ENCODE data around the gene CUX1. TPM values are rescaled to one million over a fixed set of nuclear protein-coding genes. Genes with fewer than 3 reads are reported as not detected.

Gene CUX1
- total and polyA plus RNA-seq, 4 donors: 40.5 to 138 (median 69.1) TPM

DNA sequence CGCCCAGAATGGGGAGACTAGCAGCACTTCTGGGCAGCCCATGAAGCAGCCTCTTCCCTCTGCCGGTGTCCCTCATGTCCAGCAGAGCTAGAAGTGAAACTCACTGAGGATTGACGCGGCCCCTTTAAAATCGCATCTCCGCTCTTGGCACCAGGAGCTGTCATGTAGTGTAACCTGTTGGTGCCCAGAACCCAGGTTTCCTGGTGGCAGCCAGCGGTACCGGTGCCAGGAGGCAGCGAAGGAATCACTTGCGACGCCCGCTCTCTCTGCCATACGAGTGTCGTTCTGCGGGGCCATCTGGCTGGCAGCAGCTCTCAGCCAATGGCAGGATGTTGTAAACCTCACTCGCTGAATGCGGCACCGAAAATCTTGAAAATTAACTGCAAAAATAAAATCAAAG, 82.7 kb downstream of the CUX1 start:
- Histone ChIP-seq H3K27me3 (ENCODE audit: control insufficient read depth in 3 of 3, insufficient read depth in 3 of 3, low read length in 2 of 3) (no peaks in the 10 kb centered on the region), H3K4me1 (ENCODE audit: control insufficient read depth in 5 of 5, insufficient read depth in 5 of 5, low read length in 5 of 5) (peaks cover 5 to 24% (median 9%) of the 10 kb centered on the region in 5 donors), H3K9me3 (ENCODE audit: control insufficient read depth in 4 of 4, insufficient read depth in 3 of 4, low read length in 3 of 4) (no peaks in the 10 kb centered on the region), H3K4me3 (no peak overlapping the region), H3K27ac (ENCODE audit: low read depth in 1 of 2, low read length in 1 of 2) (peak overlapping the region in 1 of 2 donors; percentile 21), H3K9ac (ENCODE audit: insufficient read depth in 1 of 2, low read length in 2 of 2) (no peak overlapping the region), H3K36me3 (ENCODE audit: control insufficient read depth in 4 of 4, insufficient read depth in 4 of 4, low read length in 4 of 4) (no peaks in the 10 kb centered on the region)
- no peak for ATAC-seq (ENCODE audit: insufficient read depth, low FRiP score)
- TF ChIP-seq, protein P1, sequence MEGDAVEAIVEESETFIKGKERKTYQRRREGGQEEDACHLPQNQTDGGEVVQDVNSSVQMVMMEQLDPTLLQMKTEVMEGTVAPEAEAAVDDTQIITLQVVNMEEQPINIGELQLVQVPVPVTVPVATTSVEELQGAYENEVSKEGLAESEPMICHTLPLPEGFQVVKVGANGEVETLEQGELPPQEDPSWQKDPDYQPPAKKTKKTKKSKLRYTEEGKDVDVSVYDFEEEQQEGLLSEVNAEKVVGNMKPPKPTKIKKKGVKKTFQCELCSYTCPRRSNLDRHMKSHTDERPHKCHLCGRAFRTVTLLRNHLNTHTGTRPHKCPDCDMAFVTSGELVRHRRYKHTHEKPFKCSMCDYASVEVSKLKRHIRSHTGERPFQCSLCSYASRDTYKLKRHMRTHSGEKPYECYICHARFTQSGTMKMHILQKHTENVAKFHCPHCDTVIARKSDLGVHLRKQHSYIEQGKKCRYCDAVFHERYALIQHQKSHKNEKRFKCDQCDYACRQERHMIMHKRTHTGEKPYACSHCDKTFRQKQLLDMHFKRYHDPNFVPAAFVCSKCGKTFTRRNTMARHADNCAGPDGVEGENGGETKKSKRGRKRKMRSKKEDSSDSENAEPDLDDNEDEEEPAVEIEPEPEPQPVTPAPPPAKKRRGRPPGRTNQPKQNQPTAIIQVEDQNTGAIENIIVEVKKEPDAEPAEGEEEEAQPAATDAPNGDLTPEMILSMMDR (IDR thresholded peaks at IDR 0.05; ENCODE audit: control extremely low read depth, extremely low read depth): no peak
- peak in 1 of 3 donors; percentile 32 for DNase-seq
- WGBS, 2 donors: 86 to 88% methylated on average over 18 of the region's 18 CpGs

DNA sequence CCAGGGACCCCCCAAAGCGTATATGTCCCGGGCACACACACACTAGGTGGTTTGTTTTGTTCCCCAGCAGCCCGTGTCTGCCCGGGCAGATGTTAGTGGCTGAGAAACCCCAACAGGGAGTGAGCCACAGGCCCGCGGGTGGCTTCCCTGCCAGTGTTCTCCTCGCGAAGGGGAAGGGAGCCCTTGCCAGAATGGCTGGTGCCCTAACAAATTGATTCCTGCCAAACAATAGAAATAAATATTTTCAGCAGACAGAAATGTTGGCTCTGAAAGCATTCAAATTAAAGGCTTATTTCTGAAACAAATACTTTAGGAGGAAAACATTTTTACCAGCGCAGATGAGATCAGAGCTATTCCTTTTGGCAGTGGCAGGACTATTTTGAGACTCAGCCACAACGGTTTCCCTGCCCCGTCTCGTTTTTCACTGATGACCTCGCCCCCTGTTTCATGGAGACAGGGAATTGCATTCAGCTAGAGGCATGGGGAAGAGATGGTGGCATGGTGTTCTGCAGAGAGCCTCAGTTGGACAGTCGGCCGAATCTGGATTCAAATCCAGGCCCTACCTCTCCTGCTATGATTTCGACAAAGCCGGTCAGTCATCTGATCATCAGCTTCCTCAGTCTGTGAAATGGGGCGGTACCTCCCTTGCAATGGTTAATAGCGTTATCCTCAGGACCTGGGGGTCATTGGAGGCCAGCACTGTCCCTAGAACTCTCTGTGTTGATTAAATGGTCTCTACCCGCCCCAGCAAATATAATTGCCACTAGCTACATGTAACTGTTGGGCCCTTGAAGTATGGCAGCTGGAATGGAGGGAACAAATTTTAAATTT, 84.5 kb downstream of the CUX1 start:
- Histone ChIP-seq H3K4me3 (no peak overlapping the region), H3K27me3 (ENCODE audit: control insufficient read depth in 3 of 3, insufficient read depth in 3 of 3, low read length in 2 of 3) (no peaks in the 10 kb centered on the region), H3K9ac (ENCODE audit: insufficient read depth in 1 of 2, low read length in 2 of 2) (no peak overlapping the region), H3K27ac (ENCODE audit: low read depth in 1 of 2, low read length in 1 of 2) (peak overlapping the region in 1 of 2 donors; percentile 35), H3K4me1 (ENCODE audit: control insufficient read depth in 5 of 5, insufficient read depth in 5 of 5, low read length in 5 of 5) (peaks cover 3 to 24% (median 9%) of the 10 kb centered on the region in 5 donors), H3K9me3 (ENCODE audit: control insufficient read depth in 4 of 4, insufficient read depth in 3 of 4, low read length in 3 of 4) (no peaks in the 10 kb centered on the region), H3K36me3 (ENCODE audit: control insufficient read depth in 4 of 4, insufficient read depth in 4 of 4, low read length in 4 of 4) (no peaks in the 10 kb centered on the region)
- ATAC-seq (ENCODE audit: insufficient read depth, low FRiP score) (no peak), DNase-seq (peak; percentile 42 to 62 (median 54))
- 73 to 83% methylated on average over 20 of the region's 20 CpGs for WGBS, 2 donors
- TF ChIP-seq, protein P1 (IDR thresholded peaks at IDR 0.05; ENCODE audit: control extremely low read depth, extremely low read depth): no peak

DNA sequence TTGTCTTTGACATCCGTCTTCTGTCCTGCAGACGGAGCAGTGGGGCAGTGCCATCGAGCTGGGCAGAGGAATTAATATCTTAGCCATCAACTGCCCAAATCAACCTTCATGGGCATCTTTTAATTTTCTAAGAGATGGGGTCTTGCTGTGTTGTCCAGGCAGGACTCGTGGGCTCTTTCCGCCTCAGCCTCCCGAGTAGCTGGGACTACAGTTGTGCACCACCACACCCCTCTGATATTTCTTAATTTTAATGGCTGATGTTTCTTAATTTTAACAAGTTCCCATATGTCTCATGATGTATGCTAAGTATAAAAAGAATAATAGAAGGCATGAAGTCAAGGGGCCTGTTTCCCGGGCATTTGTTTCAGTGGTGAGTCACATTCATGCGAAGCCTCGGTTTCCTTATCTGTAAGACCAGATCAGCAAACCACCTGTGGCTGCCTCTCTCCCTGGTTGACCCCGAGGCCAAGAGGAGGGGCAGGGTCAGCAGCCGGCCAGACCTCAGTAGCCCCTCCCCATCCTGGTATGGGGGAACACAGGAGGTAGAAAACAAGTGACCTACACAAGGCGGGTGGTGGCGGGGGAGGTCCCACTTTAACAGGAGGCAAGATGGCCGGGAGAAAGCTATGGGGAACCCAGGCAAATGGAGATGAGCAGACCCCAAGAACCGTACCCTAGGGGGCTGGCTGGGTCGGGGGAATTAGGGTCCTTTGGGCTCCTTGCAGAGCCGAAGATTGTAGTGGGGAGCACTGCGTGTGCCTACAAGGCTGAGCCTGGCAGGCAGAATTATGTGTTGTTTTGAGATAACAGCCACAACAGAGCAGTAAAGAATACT, 85.5 kb downstream of the CUX1 start:
- no peak for DNase-seq
- no peaks in the 10 kb centered on the region for H3K36me3 ChIP-seq (ENCODE audit: control insufficient read depth in 4 of 4, insufficient read depth in 4 of 4, low read length in 4 of 4)
- peaks cover under 1 to 19% (median 5%) of the 10 kb centered on the region in 5 donors for H3K4me1 ChIP-seq (ENCODE audit: control insufficient read depth in 5 of 5, insufficient read depth in 5 of 5, low read length in 5 of 5)
- H3K9me3 ChIP-seq (ENCODE audit: control insufficient read depth in 4 of 4, insufficient read depth in 3 of 4, low read length in 3 of 4): no peaks in the 10 kb centered on the region
- H3K27me3 ChIP-seq (ENCODE audit: control insufficient read depth in 3 of 3, insufficient read depth in 3 of 3, low read length in 2 of 3): no peaks in the 10 kb centered on the region
- 88 to 90% methylated on average over 18 of the region's 18 CpGs for WGBS, 2 donors
- H3K4me3 ChIP-seq: no peak overlapping the region
- no peak overlapping the region for H3K27ac ChIP-seq (ENCODE audit: low read depth in 1 of 2, low read length in 1 of 2)
- H3K9ac ChIP-seq (ENCODE audit: insufficient read depth in 1 of 2, low read length in 2 of 2): no peak overlapping the region
- TF ChIP-seq, protein P1 (IDR thresholded peaks at IDR 0.05; ENCODE audit: control extremely low read depth, extremely low read depth): no peak
- no peak for ATAC-seq (ENCODE audit: insufficient read depth, low FRiP score)
